HG02678 (cell line): ENCODE data around the gene VARS1.
"Not testable (repeated sequence)": the region's sequence is repeated elsewhere in the genome, so short reads cannot be mapped to it uniquely, and the experiment has no call there.

Source experiments
- ATAC-seq: cut with Tn5 transposase; IDR thresholded peaks from one replicate; pipeline ENCODE4 v1.9.1; 2021; ENCODE audit warnings: mild to moderate bottlenecking, moderate library complexity; ENCODE audit not compliant: unreplicated experiment

Gene VARS1

DNA sequence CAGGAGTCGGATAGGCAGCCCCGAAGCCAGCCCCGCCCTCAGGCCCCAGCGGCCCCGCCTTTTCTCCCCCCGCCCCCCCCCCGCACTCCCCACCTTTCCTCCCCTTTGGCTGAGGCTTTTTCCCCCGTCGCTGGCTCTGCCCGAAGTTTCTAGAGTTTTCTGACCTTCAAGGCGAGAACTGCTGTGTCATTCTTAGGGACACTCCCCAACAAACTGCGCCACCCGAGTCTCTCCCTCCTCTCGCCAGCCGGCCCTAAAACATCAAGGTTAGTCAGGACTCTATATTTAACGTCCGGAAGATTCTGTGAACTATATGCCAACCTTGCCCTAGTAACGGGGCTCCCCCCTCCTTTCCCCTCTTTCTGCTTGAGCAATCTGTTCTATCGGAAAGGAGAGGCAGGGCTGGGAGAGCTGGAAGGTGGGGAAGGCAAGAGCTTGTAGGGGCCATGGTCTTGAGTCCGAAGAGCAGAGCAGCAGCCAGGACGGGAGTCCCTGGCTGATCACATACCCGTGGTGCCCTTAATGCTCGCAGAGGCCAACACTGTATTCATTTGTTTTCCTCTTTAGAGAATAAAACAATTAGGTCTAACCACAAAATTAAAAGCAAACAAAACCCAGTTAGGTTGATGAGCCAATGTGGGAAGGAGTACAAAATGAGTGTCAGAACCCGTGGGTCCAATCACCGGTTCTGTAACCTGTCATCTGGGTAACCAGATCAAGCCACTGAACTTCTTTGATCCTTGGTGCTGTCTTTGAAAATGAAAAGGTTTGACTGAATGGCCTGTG lies 26.7 kb upstream of the VARS1 start:
- ATAC-seq = no peak

DNA sequence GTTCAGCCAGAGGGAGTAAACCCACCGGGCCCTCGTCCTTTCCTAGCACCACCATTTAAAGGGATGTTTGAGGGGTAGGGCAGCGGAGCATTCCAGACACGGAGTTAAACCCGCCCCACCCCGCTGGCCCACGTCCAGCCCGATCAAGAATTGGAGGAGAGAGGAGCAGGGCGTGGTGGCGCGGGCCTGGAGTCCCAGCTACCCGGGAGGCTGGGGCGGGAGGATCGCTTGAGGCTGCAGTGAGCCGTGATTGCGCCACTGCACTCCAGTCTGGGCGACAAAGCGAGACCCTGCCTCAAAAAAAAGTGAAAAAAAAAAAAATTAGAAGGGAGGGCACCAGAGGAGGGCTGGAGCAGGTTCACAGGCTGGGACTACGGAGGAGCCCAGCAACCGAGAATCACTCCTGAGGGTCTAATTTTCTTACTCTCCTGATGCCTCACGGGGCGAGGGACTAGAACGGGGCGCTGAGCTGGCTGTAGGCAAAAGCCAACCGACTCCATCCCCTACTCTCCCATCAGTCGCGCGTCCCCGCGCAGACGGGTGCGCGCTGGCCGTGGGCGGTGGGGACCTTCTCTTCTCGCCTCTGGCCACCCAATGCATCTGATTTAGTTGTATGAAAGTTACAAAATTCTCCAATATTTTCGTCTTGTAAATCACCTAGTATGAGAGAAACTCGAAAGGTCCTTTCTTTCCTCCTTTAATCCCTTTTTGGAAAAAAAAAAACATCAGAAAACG lies 25.9 kb upstream of the VARS1 start:
- no peak for ATAC-seq

- not testable (repeated sequence) for ATAC-seq
Observed at GRCh38 chr6:31820399-31820798, 24.8 kb upstream of the VARS1 start.

- no peak for ATAC-seq
Observed at GRCh38 chr6:31819871-31820299, 24.3 kb upstream of the VARS1 start.

GRCh38 chr6:31817929-31818511 lies 22.5 kb upstream of the VARS1 start:
- not testable (repeated sequence) for ATAC-seq

DNA sequence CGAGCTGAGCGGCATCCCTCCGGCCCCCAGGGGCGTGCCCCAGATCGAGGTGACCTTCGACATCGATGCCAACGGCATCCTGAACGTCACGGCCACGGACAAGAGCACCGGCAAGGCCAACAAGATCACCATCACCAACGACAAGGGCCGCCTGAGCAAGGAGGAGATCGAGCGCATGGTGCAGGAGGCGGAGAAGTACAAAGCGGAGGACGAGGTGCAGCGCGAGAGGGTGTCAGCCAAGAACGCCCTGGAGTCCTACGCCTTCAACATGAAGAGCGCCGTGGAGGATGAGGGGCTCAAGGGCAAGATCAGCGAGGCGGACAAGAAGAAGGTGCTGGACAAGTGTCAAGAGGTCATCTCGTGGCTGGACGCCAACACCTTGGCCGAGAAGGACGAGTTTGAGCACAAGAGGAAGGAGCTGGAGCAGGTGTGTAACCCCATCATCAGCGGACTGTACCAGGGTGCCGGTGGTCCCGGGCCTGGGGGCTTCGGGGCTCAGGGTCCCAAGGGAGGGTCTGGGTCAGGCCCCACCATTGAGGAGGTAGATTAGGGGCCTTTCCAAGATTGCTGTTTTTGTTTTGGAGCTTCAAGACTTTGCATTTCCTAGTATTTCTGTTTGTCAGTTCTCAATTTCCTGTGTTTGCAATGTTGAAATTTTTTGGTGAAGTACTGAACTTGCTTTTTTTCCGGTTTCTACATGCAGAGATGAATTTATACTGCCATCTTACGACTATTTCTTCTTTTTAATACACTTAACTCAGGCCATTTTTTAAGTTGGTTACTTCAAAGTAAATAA lies 21.8 kb upstream of the VARS1 start:
- ATAC-seq = not testable (repeated sequence)

GRCh38 chr6:31815025-31815838 lies 19.7 kb upstream of the VARS1 start, which contains the start of the genes HSPA1A and HSPA1L:
Gene HSPA1A (plus strand): TSS chr6:31815543. CDS start chr6:31815757, 214 bp downstream.
Gene HSPA1L (minus strand): TSS chr6:31815283. CDS start chr6:31811972, 3,311 bp downstream.
- peak; percentile 56 for ATAC-seq

- ATAC-seq = no peak
Observed at GRCh38 chr6:31814677-31815024, 19.1 kb upstream of the VARS1 start.

DNA sequence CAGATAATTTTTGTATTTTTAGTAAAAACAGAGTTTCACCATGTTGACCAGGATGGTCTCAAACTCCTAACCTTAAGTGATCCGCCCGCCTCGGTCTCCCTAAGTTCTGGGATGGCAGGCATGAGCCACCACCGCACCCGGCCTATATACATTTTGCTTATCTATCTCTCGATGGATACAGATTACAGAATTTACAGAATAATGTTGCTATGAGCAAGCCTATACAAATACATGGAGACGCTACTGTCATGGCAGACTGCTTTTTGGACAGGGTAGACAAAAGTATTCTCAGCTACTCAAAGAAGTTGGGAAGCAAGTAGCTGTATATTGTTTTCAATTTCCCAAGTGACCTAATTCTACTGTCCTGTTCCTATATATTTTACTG lies 17.9 kb upstream of the VARS1 start:
- no peak for ATAC-seq

DNA sequence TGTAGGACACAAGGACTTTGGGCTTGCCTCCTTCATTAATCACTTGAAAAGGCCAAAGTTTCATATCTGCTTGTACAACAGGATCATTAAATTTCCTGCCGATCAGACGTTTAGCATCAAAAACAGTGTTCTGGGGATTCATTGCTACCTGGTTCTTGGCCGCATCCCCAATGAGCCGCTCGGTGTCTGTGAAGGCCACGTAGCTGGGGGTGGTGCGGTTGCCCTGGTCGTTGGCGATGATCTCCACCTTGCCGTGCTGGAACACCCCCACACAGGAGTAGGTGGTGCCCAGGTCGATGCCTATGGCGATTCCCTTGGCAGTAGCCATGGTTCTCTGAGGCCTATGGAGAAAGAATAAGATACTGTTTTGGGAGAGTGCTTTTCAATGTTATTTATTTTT lies 16.1 kb upstream of the VARS1 start:
- no peak for ATAC-seq

DNA sequence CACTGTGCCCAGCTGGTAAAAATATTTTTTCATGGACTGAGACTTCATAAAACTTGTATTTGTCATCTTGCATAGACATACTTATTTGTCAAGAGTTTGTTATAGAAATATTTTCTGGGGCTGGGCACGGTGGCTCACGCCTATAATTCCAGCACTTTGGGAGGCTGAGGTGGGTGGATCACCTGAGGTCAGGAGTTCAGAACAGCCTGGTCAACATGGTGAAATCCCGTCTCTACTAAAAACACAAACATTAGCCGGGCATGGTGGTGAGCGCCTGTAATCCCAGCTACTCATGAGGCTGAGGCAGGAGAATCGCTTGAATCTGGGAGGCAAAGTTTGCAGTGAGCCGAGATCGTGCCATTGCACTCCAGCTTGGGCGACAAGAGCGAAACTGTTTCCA lies 13.0 kb upstream of the VARS1 start:
- ATAC-seq = not testable (repeated sequence)

GRCh38 chr6:31806470-31807272 lies 11.1 kb upstream of the VARS1 start, which contains the start of gene LSM2:
Gene LSM2 (minus strand): TSS chr6:31806966. CDS start chr6:31806757, 209 bp downstream.
- peak; percentile 94 for ATAC-seq

- no peak for ATAC-seq
Observed at GRCh38 chr6:31805939-31806469, 10.5 kb upstream of the VARS1 start.

DNA sequence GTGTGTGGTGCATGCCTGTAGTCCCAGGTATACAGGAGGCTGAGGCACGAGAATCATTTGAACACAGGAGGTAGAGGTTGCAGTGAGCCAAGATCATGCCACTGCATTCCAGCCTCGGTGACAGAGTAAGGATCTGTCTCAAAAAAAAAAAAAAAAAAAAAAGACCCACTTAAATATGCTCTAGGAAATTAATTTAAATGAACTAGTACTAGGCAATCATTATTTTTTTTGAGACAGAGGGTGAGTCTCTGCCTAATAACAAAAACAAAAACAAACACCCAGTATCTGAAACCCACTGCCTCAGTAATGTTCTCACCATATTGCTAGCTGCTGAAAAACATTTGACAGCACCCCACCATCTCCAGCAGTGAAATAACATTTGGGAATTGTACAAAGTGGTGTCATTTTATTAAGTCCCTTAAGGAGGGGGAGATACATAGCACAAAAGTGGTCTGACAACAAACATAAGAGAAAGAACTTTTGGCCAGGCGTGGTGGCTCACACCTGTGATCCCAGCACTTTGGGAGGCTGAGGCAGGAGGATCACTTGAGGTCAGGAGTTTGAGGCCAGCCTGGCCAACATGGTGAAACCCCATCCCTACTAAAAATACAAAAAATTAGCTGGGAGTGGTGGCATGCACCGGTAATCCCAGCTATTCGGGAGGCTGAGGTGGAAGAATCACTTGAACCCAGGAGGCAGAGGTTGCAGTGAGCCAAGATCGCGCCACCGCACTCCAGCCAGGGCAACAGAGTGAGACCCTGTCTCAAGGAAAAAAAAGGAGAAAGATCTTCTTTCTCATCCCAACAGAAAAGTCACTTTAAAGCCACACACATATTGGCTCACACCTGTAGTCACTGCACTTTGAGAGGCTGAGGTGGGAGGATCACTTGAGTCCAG lies 5.7 kb upstream of the VARS1 start:
- not testable (repeated sequence) for ATAC-seq

GRCh38 chr6:31799781-31800180 lies 4.2 kb upstream of the VARS1 start:
- no peak for ATAC-seq

DNA sequence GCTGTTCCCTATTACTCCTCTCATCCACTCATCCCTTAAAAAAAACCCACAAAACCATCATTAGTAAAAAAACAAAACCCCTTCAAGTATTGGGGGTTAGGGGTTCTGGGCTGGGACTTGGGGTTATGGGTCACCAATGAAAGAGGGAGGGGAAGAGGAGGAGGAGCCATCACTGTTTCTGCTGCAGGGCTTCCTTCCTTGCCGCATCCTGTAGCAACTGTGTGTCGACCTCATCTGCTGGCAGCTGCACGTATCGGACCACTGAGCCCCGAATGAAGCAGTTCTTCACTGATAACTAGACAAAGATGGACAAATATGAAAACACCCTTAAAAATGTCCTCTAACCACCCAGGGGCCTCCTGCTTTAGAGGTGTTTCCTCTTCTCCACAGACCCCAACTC lies 2.0 kb upstream of the VARS1 start:
- no peak for ATAC-seq

DNA sequence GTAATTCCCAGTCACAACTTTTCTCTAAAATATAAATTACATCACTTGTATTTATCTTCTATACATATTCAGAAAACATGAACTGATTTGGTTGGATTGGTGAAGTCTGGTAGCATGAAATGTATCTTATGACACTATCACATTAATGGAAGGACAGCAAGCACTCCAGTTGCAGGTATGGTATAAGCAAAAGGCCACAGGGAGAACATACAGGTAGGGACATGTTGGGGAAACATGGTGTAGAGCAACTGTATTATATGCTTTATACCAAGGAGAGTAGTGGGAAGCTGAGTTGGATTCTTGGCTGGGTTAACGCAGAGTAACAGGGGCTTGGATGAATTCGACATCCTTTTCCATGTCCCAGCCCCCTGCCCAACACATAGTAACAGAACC lies 1.4 kb upstream of the VARS1 start:
- no peak for ATAC-seq
